Prostate gland (tissue), 2 donors: ENCODE results near the gene RNF208. TPM values are rescaled to one million over a fixed set of nuclear protein-coding genes. Genes with fewer than 3 reads are reported as not detected.

Source experiments
- DNase-seq: peaks from one replicate; pipeline ENCODE4 v3.0.0-alpha.2; 2019; ENCODE audit warnings: low spot score
- H3K27ac ChIP-seq, 2 donors: fragments of 200-600 bp; sonication (generic); 2 replicates each; pipeline ENCODE4 v1.5.1; 2017 to 2019
- H3K27me3 ChIP-seq: fragments of 200-600 bp; sonication (generic); replicated peaks from 2 replicates; pipeline ENCODE4 v1.5.1; 2019; ENCODE audit not compliant: insufficient read depth
- H3K36me3 ChIP-seq, 2 donors: fragments of 200-600 bp; sonication (generic); 1 replicate in 1 of 2; 2 replicates in 1 of 2; pipeline versions ENCODE4 v1.5.1 to v1.8.1; 2017 to 2019
- H3K4me1 ChIP-seq: fragments of 200-600 bp; sonication (generic); replicated peaks from 2 replicates; pipeline ENCODE4 v1.5.1; 2019
- H3K4me3 ChIP-seq, 2 donors: fragments of 200-600 bp; sonication (generic); 2 replicates each; pipeline ENCODE4 v1.5.1; 2017 to 2019
- H3K9me3 ChIP-seq: fragments of 200-600 bp; sonication (generic); 2 replicates; pipeline ENCODE4 v1.5.1; 2017
- POLR2A ChIP-seq: fragments of 450-650 bp; IDR thresholded peaks from one replicate; pipeline ENCODE4 v1.6.1; 2016; ENCODE audit warnings: antibody characterized with exemption, mild to moderate bottlenecking
- POLR2AphosphoS5 ChIP-seq: sonication (generic); formaldehyde crosslinking; IDR thresholded peaks from one replicate; pipeline ENCODE4 v1.6.1; 2017; ENCODE audit warnings: antibody characterized with exemption
- WGBS: methylation state at CpG from one replicate; pipeline ENCODE4 v1.1.5; 2018; 5-methylcytosine and 5-hydroxymethylcytosine counted together
- intact Hi-C: fragments of 100-400 bp; cut with DNase I; formaldehyde crosslinking; loops from one replicate; pipeline ENCODE4 v1.14.2; 2022
- total RNA-seq, 2 donors: library from RNA; depleted of rRNA; stranded (reverse); fragments of >200 nt; gene quantifications; one replicate each; pipeline ENCODE4 v1.1.0, GENCODE V29; 2016
- TF ChIP-seq, protein P1 (sequence below), 4 experiments: fragments of 200-600 bp in 2 of 4; fragments of 450-650 bp in 2 of 4; sonication (generic) in 2 of 4; IDR thresholded peaks; 1 replicate in 3 of 4; 2 replicates in 1 of 4; pipeline ENCODE4 v1.5.1; 2016 to 2019; ENCODE audit warnings: antibody characterized with exemption in 4 of 4, mild to moderate bottlenecking in 2 of 4, moderate library complexity in 2 of 4

RNF208 gene
- total RNA-seq, 2 donors from 2014 or later, result 3.8 to 6.2 TPM

DNA sequence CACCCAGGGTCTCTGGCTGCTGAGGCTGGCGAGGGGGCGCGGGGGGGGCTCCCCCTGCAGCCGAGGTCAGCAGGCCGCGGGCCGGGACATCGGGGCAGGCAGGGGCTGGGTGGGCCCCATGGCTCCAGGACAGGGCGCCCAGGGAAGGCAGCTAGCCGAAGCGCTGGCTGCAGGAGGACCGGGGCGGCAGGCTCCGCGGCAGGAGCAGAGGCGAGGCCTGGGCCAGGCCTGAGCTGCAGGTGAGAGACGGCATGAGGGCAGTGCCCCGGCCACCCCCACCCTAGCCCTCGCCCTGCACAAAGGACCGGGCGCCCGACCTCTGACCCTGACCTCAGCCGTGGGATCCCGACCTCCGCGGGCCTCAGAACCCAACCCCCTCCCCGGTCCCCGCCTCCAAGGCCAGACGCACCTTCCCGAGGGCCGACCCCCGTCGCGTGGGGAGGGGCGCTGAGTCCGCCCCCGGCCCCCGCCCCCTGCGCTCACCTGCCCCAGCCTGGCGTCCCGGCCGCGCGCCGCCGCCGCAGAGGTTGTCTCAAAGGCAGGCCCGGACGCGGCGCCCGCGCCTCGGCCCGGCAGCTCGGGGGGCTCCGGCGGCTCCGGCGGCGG is 431 bp downstream of the RNF208 start:
- Histone ChIP-seq H3K36me3 (no peaks in the 10 kb centered on the region), H3K9me3 (no peaks in the 10 kb centered on the region), H3K4me3 (peak overlapping the region; percentile 37 to 45), H3K4me1 (peaks cover 5% of the 10 kb centered on the region), H3K27ac (peak overlapping the region in 1 of 2 donors; percentile 50), H3K27me3 (no peaks in the 10 kb centered on the region)
- no peak for TF ChIP-seq POLR2A
- TF ChIP-seq, protein P1, sequence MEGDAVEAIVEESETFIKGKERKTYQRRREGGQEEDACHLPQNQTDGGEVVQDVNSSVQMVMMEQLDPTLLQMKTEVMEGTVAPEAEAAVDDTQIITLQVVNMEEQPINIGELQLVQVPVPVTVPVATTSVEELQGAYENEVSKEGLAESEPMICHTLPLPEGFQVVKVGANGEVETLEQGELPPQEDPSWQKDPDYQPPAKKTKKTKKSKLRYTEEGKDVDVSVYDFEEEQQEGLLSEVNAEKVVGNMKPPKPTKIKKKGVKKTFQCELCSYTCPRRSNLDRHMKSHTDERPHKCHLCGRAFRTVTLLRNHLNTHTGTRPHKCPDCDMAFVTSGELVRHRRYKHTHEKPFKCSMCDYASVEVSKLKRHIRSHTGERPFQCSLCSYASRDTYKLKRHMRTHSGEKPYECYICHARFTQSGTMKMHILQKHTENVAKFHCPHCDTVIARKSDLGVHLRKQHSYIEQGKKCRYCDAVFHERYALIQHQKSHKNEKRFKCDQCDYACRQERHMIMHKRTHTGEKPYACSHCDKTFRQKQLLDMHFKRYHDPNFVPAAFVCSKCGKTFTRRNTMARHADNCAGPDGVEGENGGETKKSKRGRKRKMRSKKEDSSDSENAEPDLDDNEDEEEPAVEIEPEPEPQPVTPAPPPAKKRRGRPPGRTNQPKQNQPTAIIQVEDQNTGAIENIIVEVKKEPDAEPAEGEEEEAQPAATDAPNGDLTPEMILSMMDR (IDR thresholded peaks at IDR 0.05), result no peak
- TF ChIP-seq POLR2AphosphoS5, result no peak
- no peak for DNase-seq
- intact Hi-C loops, result no loop called here
- WGBS, result 11% methylated on average over 14 of the region's 61 CpGs

- Histone ChIP-seq H3K4me1 (peaks cover 5% of the 10 kb centered on the region), H3K4me3 (no peak overlapping the region), H3K36me3 (no peaks in the 10 kb centered on the region), H3K9me3 (no peaks in the 10 kb centered on the region), H3K27ac (peak overlapping the region in 1 of 2 donors; percentile 50), H3K27me3 (no peaks in the 10 kb centered on the region)
- WGBS, result 78% methylated on average over 14 of the region's 14 CpGs
- no peak for DNase-seq
- intact Hi-C loops, result no loop called here
- TF ChIP-seq, protein P1 (IDR thresholded peaks at IDR 0.05), result no peak
- TF ChIP-seq POLR2A, result no peak
- TF ChIP-seq POLR2AphosphoS5, result no peak
Observed at GRCh38 chr9:137221095-137221505, 940 bp downstream of the RNF208 start.

GRCh38 chr9:137220317-137221094 is 1.5 kb downstream of the RNF208 start:
- TF ChIP-seq POLR2AphosphoS5, result no peak
- TF ChIP-seq POLR2A, result no peak
- TF ChIP-seq, protein P1 (IDR thresholded peaks at IDR 0.05), result no peak
- Histone ChIP-seq H3K36me3 (no peaks in the 10 kb centered on the region), H3K9me3 (no peaks in the 10 kb centered on the region), H3K27me3 (no peaks in the 10 kb centered on the region), H3K4me3 (no peak overlapping the region), H3K27ac (no peak overlapping the region), H3K4me1 (peaks cover 5% of the 10 kb centered on the region)
- intact Hi-C loops, result no loop called here
- WGBS, result 90% methylated on average over 52 of the region's 52 CpGs
- no peak for DNase-seq

GRCh38 chr9:137219757-137220316 is 2.2 kb downstream of the RNF208 start:
- no peak overlapping the region for H3K27ac ChIP-seq
- TF ChIP-seq POLR2A (no peak), POLR2AphosphoS5 (no peak)
- TF ChIP-seq, protein P1 (IDR thresholded peaks at IDR 0.05), result no peak
- H3K36me3 ChIP-seq, result no peaks in the 10 kb centered on the region
- H3K9me3 ChIP-seq, result no peaks in the 10 kb centered on the region
- 88% methylated on average over 9 of the region's 10 CpGs for WGBS
- no peak overlapping the region for H3K4me3 ChIP-seq
- H3K27me3 ChIP-seq, result no peaks in the 10 kb centered on the region
- peaks cover 5% of the 10 kb centered on the region for H3K4me1 ChIP-seq
- DNase-seq, result no peak
- intact Hi-C loops, result no loop called here
